ENCODE data around the gene TNS3.

- TF ChIP-seq CTCF (IDR thresholded peaks at IDR 0.05 in 2 of 3, conservative IDR thresholded peaks at IDR 0.05 in 1 of 3; ENCODE audit: control insufficient read depth in 2 of 3, extremely low read depth in 1 of 3, insufficient read depth in 1 of 3, low read depth in 3 of 3, low read length in 3 of 3) (no peak), POLR2A (IDR thresholded peaks at IDR 0.05; ENCODE audit: low read depth, low read length) (no peak), MEF2A (IDR thresholded peaks at IDR 0.05; ENCODE audit: insufficient read depth, low read depth, low read length) (no peak), RFX5 (IDR thresholded peaks at IDR 0.05; ENCODE audit: low read depth, low read length) (no peak)
Observed at GRCh38 chr7:47421456-47421855, 160.5 kb downstream of the TNS3 start.

Data from GM12878 (cell line).